G401.6 (cell line): Measurements from ENCODE around the gene PTPRT.

Source experiments
- FAIRE-seq: peaks from 2 replicates; lab custom pipeline; 2012; peaks lifted over from hg19 to GRCh38; lab: Jason Lieb, UNC

Gene PTPRT

DNA sequence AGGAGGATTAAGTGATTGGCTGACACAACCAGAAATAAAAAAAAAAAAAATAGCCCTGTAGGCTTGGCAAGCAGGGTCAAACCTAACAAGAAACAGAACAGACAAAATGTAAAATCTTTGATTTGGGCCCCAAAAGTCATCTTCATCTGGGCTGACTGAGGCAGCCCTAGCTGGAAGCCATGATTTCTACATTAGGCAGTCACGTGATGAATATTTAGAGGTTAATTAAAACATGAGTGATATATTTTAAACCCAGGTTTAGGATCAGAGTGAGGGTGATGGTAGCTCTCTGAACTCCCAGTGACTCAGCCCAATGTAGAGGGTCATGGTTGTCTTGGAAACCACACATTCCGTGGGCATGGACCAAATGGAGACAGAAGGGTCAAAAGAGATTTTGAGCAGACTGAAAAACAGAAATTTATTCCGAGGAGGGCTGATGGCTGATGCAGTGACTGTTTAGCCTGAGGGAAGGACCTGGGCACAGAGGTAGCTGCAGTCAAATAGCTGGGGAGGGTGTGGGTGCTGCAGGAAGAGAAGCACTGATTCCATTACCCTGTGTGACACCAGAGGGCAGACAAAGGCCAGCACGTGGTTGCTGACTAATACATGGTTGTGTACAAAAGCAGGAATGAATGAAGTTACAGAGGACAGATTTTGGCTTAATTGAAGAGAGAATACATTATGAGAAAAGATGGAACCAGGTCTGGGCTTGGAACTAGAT lies 998.4 kb downstream of the PTPRT start:
- FAIRE-seq: no peak

DNA sequence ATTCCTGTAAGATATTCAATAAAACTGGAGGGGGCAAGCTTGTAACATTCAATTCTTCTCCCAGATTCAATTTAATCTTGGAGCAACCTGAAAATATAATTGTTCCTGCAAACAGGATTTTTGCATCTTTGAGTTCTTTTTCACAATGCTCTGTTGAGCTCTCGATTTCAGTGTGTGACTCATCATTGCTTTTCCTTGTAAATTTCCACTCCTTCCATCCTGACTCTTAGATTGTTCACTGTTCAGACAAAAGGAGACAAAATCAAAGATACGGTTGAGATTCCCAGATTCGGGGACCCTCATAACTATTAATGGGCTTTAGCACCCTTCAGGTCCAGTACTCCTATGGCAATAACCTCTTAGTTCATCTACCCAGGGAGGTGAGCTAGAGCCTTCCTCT lies 999.6 kb downstream of the PTPRT start:
- FAIRE-seq: no peak

DNA sequence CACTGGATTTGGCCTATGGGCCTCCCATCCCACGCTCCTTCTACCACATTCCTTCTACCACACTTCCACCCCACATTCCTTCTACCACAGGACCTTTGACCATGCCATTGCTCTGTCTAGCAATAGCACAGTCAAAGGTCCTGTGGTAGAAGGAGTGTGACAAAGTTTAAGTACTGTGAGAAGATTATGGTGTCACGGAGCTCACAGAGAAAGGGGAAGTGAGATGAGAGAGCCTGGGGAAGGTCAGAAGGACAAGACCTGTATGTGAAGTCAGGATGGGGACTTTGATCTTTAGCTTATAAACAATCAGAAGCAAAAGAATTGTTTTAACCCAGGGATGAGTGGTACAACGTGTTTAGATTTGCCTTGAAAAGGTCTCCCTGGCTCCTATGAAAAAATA lies 1003.4 kb downstream of the PTPRT start:
- no peak for FAIRE-seq

DNA sequence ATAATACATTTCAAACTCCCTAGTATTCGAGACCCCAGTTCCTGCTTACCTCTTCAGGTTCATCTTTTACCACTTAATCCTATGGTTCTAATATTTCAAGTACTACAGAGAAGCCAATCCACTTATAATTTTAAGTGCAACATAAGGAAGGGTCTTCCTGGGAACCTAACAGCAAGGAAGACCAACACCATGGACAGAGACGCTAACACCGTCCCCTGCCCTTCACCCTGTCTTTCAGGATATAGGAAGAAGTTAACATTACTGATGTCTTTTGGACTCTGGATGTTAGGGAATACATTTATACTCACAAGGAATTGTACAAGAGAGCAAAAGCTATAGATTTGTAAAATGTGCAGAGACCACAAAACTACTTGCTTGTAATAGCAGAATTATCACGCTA lies 1006.6 kb downstream of the PTPRT start:
- no peak for FAIRE-seq

DNA sequence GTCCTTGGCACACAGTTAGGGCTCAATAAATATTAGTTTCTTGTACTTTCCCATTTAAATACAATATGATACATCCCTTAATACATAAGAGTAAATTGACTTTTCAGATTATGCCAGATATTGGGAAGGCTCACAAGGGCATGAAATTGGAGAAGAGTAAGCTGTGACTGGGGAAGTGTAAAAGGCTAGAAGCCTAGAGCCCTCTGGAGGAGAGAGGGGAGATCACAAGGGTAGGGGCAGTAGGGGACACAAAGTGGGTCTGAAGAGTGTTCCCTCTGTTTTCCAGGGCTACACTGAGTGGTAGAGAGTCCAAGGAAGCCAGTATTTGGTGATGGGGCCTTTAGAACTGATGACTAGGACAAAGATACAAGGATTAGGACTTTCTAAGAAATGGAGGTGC lies 1008.6 kb downstream of the PTPRT start:
- no peak for FAIRE-seq

DNA sequence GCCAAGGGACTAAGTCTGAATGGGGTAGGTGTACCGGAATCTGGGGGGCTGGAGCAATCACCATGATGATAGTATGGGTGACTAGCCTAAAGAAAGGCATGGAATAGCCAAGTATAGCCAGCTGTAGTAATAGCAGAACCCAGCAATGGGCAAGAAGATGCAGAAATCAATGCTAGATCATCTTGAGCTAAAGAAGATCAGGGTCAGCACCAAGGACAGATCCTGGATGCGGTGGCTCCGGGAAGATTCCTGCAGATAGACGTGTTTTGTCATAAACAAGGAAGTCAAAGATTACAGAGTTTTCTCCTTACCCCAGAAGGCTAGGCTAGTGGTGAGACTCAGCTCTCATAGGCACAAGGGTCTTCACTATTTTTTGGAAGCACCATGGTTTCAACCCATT lies 1009.9 kb downstream of the PTPRT start:
- FAIRE-seq: no peak

DNA sequence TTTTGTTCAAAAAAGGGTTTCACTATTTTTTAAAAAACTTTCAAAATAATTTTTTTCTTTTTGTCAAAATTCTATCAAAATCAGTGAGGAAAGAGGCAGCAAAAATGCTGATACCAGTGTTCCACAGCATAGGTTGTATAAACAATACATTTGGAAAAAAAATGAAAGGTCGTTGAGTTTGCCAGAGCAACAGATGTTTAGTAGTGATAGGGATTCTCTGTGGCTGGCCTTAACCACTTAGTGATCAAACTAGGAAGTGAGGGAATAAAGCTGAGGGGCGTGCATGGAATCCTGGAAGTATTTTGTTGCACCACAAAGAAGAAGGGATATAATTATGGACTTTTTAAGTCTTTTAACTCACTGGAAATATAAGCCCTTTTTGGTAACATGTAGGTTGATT lies 1016.3 kb downstream of the PTPRT start:
- FAIRE-seq: no peak

DNA sequence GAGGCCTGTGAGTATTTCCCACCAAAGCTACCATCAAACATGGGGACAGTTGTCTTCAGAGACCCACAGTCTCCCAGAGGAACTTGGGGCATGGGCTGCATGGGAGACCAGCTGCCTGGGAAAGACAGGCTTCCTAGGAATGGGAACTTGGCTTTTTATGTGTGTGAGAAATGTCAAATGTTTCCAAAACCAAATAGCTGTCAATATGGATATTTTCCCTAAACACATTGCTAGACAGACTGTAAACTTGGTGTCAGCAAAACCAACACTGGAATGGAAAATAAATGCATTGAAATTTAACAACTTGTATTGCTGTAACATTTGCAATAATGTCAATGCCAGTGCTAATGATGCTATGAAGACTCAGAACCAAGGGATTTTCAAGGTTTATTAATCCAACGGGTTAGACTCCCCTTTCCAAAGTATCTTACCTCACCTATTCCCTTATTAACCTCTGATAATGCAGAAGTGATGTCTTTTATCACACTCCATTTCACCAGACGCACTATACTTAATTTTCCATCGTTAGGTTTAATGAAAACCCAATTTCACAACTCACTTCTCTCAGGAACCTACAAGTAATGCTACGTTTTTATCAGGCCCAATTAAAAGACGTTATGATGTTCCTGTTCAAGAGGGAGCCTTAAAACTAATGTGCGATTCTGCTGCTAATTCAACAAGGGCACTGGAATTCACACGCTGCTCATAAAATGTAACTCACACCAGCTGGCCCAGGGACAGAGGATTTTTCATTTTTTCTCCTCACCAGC lies 1025.4 kb downstream of the PTPRT start:
- FAIRE-seq: no peak

DNA sequence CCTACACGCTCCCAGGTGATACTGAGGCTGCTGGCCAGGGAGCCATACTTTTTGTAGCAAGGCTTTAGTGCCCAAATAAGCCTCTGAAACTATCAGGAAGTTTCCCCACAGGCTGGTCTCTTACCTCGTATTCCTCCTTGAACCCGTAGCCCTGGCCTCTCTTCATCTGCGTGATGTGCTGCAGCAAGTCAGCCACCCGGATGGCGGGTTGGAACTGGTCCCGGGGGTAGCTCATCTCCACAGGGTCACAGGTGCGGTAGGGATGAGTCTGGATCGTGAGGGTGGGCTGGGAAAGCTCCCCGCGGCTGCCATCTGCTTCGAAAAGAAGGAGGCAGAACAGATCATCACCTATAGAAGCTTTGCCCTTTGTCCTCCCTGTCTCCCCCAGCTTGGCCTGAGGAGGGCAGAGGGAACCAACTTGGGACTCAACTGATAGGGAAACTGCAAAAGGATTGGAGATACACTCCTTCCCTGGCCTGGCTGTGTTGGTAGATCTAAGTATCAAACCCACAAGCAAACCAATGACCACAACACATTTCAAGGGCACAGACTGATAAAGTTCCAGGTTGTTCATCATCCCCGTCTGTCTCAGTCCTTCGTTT lies 1028.4 kb downstream of the PTPRT start:
- no peak for FAIRE-seq

DNA sequence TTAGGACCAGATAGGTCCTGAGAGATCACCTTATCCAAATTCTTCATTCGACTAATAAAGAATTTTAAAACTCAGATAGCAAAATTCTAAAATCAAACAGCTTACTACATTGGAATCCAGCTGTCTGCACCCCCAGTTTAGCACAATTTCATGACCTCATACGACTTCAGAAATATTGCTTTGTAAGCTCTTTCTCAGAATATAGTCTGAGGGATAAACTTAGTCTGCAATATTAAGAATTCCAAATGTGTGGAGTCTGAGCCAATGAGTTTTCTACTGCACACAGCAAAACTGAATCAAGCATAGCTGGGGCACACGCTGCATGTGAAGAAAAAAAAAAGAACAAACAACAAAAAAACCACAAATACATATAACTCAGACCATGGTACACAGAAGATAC lies 1029.9 kb downstream of the PTPRT start:
- FAIRE-seq: no peak

DNA sequence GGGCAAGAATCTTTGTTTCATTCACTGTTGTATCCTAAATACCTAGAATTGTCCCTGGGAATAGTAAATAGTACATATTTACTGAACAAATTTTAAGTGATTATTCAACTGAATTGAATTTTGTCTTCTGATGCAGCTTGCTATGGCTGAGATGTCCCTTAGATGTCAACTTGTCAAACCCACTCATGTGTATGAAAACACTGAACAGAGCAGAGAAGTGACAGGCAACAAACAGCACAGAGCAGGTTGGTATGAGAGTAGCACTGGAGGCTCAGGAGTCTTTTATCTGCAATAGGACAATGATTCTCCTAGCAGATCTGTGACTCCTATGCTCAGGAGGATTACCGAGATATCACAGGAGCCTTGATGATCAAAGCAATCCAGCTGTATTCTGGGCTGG lies 1031.4 kb downstream of the PTPRT start:
- FAIRE-seq: no peak

DNA sequence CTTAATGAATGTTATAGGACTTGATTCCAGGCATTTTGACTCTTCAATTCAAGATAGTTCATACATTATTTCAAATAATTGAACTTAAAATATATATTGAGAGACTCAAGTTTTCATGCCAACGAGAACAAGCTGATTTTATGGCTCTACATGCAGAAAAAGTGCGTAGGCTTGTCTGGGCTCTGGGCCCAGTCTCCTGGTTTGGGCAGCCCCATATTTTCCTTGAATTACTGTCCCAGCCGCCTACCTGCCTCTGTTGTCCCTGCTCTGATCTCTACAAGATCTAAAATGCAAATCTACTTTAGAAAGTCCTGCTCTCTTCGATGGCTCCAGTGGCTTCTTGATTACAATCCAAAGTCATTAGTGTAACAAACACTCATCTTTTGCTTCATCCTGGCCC lies 1034.1 kb downstream of the PTPRT start:
- FAIRE-seq: no peak

DNA sequence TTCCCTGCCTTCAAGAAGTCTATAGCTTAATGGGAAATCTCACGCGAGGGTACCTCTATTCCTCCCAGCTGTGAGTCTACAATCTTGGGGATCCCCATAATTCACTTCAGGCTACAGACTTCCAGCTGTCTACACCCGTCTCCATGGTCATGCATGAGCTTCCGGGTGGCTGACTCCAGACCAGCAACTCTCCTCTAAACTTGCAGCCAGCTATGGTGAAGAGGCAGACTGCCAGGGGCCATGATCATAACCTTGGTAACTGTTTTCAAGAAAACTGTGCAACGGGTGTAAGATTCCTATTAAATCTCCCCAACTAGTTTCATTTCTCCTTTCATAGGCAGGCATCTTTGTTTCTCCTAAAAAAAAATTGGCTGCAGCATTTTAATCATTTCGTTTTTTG lies 1037.1 kb downstream of the PTPRT start:
- no peak for FAIRE-seq

DNA sequence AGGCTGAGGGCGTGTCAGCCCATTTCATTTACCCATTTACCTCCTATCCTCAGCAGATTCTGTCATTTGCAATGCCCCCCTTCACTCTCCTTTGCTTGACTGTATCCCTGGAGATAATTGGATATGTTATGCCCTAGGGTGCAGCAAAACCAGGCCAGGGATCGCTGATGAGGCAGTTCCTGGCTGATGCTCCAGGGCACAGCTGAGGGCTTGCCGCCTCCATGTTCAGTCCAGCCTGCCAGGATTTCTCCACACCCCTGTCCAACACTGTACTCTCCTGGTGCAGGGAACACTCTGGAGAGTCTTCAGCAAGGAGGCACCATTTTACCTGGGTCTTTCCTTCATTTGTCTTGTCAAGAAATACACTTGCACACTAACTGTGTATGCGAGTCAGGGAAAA lies 1039.5 kb downstream of the PTPRT start:
- FAIRE-seq: no peak

DNA sequence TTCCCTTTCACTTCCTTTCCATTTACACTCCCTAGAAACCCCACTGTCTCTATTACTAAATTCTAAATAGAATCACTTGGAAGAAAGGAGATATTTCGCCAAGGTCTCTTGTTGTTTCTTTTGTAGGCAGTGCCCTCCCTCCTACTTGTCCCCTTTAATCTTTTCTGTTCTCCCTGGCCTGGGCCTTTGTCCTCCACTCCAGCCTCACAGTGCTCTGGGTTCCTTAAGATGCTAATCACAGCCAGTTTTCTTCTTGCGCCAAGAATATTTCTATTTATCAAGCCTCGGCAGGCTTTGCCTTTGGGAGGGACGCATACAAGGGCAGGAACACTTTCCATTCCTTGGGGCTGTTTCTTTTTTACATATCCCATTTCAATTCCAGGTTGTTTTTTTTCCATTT lies 1051.0 kb downstream of the PTPRT start:
- no peak for FAIRE-seq

DNA sequence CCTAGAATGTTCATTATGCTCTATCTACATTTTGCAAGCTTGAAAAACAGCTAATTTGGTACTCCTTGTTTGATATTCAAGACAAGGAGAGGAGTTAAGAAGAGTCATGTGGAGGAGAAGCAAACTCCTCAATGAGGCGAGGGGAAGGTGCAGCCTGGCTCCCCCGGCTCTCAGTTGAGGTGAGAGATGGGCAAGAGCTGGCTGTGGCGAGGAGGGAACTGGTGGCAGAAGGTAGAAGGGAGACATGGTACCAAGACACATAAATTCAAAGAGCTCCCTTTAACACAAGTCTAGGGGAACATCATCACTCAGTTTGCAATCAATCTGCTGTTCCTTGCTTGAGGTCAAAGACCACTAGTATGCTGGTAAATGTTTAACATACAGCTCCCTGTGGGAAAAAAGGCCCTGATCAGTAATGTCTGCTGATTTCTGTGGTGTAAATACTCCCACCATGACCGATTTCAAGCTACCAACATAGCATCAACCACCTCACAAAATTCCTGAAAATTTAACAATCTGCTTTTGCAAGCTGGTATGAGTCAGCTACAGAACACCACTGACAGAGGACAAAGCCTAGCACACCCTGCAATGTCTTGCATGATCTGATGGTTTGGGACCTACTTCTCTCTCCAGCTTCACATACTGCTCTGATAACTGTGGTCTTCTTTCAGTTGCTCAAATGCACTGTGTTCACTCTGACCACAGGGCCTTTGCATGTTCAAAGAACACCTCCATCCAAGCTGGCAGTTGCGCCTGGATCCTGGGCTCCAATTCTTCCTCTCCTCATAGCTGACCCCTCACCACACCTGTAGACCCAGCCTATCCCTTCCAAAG lies 1055.2 kb downstream of the PTPRT start:
- no peak for FAIRE-seq

DNA sequence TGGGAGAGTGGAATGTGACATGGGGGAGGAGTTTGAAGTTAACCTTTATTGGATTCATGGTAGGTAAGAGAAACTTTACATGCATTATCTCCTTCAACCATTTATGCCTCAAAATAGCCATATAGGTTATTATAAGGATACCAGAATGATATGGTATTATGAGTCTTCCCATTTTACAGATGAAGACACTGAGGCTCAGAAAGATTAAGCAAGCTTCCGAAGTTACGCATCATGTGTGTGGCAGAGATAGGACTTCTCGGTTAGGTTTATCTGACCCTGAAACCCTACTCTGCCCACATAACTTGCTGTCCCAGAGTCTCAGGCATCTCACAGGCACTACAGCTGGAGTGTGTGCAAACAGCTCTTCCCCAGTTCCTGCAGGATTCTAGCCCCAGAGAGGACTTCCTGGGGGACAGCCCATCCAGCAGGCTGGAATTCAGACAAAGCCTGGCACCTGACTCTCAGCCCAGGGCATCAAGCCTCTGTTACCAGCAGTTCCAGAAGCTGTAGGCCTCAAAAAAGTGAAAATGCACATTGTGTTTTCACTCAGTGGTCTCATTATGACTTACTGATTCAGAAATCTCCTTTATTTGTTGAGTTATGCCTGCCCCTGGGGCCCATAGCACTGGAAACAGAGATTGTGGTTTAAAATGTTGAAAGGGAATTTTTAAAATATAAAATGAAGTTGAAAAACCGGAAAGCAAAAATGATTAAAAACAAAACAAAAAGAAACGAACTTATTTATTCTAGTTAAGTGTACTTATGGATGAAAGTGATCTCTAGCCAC lies 1058.7 kb downstream of the PTPRT start:
- no peak for FAIRE-seq

DNA sequence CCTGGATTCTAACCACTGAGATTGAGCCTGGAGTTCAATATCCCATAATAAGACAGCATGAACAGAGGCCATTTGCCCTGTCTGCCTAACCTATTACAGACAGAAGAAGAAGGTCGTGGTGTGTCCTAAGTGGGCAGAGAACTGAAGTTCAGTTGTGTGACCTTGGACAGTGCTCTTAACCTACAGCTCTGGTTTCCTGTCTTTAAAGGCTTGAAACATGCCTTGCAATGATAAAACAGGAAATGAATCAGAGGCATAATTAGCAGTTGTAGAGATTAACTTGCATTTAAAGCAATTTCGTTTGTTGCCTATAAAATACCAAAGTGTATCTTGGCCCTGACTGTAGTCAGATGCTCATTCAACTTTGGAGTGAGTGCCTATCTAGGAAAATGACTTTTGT lies 1064.3 kb downstream of the PTPRT start:
- no peak for FAIRE-seq

DNA sequence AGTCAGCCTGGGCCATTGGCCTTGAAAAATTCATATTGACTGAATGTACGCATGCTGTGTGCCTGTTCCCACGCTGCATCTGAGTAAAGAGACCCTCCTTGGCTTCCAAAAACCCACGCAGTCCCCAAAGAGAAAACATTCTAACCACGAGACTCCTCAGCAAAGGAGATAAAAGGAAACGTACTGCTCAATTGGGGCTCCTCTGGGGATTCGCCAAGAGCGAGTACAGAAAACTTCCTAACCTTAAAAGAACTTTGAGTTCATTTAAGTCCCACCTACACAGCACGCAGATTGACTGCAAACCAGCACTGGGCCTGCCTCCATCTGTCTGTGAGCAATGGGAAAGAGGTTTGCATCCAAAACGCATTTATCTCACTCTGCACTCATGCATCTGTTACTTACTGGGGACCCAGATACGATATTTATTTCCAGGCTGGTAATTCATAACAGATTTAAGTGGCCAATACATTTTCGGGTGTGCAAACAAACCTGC lies 1065.7 kb downstream of the PTPRT start:
- FAIRE-seq: no peak

DNA sequence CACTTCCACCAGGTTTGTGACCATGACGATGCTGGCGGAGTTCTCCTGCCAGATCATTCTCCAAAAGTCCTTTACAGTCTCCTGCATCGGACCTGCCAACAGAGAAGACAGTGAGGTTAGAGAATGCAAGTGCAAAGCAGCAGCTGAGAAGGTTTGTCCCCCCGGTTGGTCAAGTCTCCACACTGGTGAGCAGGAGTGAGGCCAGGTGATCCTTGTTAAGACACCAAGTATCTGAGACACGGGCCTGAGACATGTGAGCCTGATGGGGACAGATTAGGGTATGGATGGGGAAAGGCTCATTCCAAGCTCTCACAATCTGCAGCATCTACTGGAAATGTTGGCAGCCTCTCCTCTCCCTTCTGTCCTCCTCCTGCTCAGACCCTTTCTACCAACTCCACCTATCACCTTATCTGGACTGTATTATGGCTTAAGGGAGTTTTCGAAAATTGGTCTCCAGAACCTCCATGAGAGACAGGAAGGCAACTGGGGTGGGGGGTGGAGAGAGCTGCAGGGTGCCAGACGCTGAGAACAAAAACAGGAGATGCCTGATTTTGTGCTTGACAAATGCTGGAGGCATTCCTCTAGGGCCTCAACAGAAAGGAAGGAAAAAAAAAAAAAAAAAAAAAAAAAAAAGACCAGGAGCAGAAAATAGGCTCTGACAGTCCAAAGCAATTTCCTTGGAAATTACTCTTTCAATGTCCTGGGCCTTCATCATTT lies 1071.1 kb downstream of the PTPRT start:
- FAIRE-seq: no peak

DNA sequence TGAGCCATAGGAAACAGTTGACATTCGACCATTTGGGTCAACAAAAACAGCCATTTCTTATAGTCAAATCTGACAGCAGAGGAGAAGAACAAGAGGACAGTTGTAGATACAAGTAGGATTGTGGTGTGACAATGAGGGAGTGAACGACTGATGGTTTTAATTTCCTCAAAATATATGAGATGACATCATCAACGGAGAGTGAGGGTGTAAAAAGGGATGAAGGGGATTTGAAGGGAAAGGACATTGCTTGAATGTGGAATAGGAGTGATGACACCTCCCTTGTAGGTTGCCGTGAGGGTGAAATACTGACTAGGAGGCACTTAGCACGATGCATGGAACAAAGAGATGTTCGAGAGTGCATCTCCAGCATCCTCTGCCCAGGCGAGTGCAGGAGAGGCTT lies 1071.7 kb downstream of the PTPRT start:
- no peak for FAIRE-seq
